Gastrocnemius medialis (tissue), 4 donors: ENCODE data around the gene RFC5.

Source experiments
- CTCF ChIP-seq, 5 experiments: fragments of 450-650 bp in 3 of 5; fragments of 200-600 bp in 2 of 5; sonication (generic) in 2 of 5; IDR thresholded peaks in 4 of 5; conservative IDR thresholded peaks in 1 of 5; 1 replicate in 4 of 5; 2 replicates in 1 of 5; pipeline ENCODE4 v1.5.1; 2016 to 2019; ENCODE audit warnings: antibody characterized with exemption in 5 of 5, mild to moderate bottlenecking in 3 of 5, moderate library complexity in 3 of 5
- POLR2A ChIP-seq, 2 donors: fragments of 450-650 bp; IDR thresholded peaks; one replicate each; pipeline ENCODE4 v1.6.1; 2017; ENCODE audit warnings: antibody characterized with exemption in 2 of 2, mild to moderate bottlenecking in 2 of 2, moderate library complexity in 2 of 2

GRCh38 chr12:118060301-118061010 lies 44.0 kb downstream of the RFC5 start:
- TF ChIP-seq CTCF (IDR thresholded peaks at IDR 0.05 in 4 of 5, conservative IDR thresholded peaks at IDR 0.05 in 1 of 5), result no peak
- TF ChIP-seq POLR2A (IDR thresholded peaks at IDR 0.05), result peak in 1 of 2 donors; percentile 1
